GM10248 (cell line): ENCODE measurements around the gene KBTBD8.

Experiments used
- CTCF ChIA-PET: fragments of 300-600 bp; sonication (Branson Sonifier 250); formaldehyde crosslinking; extraction: SDS; loops from one replicate; lab custom pipeline; 2021; ENCODE audit warnings: antibody characterized with exemption; lab: Yijun Ruan, JAX
- POLR2A ChIA-PET: fragments of 350-650 bp; sonication (Branson Sonifier 250); formaldehyde crosslinking; extraction: SDS; loops from one replicate; lab custom pipeline; 2020; ENCODE audit warnings: antibody characterized with exemption; lab: Yijun Ruan, JAX
- DNase-seq: peaks from one replicate; pipeline ENCODE4 v3.0.0; 2012; ENCODE audit errors: extremely low spot score
- TF ChIP-seq, protein P1 (sequence below): IDR thresholded peaks from 2 replicates; pipeline ENCODE4 v1.5.1; 2012; ENCODE audit warnings: mild to moderate bottlenecking, low read depth; ENCODE audit errors: extremely low read depth, missing control alignments, control extremely low read depth

The KBTBD8 gene

DNA sequence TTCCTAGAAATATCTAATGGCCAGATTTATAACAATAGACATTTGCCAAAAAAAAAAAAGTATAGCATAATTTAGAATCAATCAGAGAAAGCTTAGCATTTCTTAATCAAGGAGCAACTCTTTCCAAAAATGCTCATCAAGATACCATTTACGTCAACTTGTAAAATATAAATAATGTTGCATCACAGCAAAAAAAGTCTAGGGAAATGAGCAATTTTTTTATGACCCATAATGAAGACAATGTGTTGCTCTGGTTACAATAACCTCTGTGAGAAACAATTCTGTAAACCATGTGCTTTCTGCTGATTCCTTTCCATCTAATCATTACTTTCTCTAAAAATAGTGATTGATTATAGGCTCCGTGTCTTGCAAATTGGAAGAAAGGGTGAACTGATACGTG is 36.3 kb downstream of the KBTBD8 start:
- ChIA-PET CTCF (interaction anchor here (1.2 to 1.8 kb wide), 2 partner anchors 62 to 80 kb away, joined by 4 to 10 read pairs; no protein-coding TSS in a partner anchor), POLR2A (no interaction called here)
- TF ChIP-seq, protein P1, sequence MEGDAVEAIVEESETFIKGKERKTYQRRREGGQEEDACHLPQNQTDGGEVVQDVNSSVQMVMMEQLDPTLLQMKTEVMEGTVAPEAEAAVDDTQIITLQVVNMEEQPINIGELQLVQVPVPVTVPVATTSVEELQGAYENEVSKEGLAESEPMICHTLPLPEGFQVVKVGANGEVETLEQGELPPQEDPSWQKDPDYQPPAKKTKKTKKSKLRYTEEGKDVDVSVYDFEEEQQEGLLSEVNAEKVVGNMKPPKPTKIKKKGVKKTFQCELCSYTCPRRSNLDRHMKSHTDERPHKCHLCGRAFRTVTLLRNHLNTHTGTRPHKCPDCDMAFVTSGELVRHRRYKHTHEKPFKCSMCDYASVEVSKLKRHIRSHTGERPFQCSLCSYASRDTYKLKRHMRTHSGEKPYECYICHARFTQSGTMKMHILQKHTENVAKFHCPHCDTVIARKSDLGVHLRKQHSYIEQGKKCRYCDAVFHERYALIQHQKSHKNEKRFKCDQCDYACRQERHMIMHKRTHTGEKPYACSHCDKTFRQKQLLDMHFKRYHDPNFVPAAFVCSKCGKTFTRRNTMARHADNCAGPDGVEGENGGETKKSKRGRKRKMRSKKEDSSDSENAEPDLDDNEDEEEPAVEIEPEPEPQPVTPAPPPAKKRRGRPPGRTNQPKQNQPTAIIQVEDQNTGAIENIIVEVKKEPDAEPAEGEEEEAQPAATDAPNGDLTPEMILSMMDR = no peak
- DNase-seq = no peak

DNA sequence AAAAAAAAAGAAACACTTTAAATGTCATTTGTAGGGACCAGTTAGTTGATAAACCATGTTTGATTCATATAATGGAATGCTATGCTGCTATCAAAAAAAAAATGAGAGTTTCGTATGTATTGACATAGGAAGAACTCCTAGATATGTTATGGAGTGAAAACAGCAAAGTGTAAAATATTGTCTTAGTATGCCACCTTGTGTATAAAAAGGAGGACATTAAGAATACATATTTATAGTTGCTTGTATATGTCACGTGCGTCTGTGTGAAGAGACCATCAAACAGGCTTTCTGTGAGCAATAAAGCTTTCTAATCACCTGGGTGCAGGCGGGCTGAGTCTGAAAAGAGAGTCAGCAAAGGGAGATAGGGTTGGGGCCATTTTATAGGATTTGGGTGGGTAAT is 39.5 kb downstream of the KBTBD8 start:
- ChIA-PET POLR2A (no interaction called here), CTCF (interaction anchor here (1.0 to 1.4 kb wide), 4 partner anchors 11 to 66 kb away, joined by 3 to 6 read pairs (median 4); no protein-coding TSS in a partner anchor)
- TF ChIP-seq, protein P1 = peak; percentile 14
- DNase-seq = no peak

DNA sequence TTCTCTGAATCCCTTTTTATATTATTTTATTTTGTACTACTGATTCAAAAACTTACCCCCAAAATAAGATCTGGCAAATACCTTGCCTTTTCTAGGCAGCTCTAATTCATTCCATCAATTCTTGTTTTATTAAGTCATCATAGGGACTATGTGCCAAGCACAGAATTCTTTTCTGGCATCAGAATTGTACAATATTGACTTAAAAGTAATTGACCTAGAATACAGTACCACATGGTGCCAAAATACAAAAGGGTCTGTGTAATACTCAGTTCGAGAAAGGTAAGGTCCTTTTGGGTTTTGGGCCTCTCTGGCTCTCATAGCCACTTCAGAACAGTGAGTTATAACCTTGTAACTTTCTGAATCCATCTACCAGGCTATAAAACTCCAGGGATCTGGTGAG is 46.2 kb downstream of the KBTBD8 start:
- TF ChIP-seq, protein P1 = no peak
- ChIA-PET CTCF (interaction anchor here (1.2 kb wide), 1 partner anchor 55 kb away, joined by 3 read pairs; no protein-coding TSS in a partner anchor), POLR2A (no interaction called here)
- no peak for DNase-seq

DNA sequence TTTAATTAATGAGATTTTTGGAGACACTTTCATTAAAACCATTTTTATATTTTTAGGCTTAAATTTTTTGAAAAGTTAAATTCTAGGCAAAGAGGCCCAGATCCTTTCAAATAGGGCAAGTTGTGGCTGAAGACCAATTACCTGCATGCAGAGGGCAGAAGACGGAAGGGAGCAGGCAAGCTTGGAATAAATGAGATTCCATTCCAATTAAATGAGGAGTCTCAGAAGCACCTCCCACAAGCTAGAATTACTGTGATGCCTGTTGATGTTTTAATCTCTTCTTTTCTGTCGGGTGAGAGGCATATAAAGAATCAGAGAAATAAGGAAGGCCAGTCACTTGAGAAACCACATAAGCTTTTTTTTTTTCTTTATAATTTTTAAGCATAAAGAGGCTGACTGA is 46.8 kb downstream of the KBTBD8 start:
- CTCF ChIA-PET = interaction anchor here (1.1 to 1.7 kb wide), 5 partner anchors 12 to 229 kb away, joined by 3 to 5 read pairs (median 4); no protein-coding TSS in a partner anchor
- no peak for DNase-seq
- TF ChIP-seq, protein P1 = no peak
- POLR2A ChIA-PET = no interaction called here

DNA sequence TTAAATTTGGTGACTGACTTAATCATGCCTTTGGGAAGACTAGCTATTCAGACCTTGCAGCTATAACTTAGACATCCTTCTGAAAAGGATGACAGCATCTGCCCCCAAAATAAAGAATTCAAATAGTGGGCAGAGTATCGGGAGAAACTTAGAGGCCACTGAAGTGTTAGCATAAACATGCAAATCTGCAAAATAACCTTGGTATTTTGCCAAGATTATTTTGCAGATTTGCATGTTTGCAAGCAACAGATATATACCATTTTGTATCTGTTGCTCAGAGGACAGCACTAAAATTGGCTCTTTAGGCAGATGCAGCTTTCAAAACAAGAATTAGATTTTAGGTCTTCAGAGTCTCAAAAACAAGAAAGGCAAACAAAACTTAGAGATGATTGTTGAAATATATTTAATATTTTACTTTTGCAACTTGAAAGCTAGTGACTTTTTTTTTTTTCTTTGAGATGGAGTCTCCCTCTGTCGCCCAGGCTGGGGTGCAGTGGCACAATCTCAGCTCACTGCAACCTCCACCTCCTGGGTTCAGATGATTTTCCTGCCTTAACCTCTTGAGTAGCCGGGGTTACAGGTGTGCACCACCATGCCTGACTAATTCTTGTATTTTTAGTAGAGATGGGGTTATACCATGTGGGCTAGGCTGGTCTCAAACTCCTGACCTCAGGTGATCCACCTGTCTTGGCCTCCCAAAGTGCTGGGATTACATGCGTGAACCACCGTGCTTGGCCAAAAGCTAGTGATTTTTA is 47.8 kb downstream of the KBTBD8 start:
- no peak for DNase-seq
- ChIA-PET POLR2A (no interaction called here), CTCF (interaction anchor here (1.0 to 4.1 kb wide), 10 partner anchors 11 to 230 kb away, joined by 3 to 20 read pairs (median 4); partner anchors contain the start of gene KBTBD8)
- TF ChIP-seq, protein P1 = no peak

DNA sequence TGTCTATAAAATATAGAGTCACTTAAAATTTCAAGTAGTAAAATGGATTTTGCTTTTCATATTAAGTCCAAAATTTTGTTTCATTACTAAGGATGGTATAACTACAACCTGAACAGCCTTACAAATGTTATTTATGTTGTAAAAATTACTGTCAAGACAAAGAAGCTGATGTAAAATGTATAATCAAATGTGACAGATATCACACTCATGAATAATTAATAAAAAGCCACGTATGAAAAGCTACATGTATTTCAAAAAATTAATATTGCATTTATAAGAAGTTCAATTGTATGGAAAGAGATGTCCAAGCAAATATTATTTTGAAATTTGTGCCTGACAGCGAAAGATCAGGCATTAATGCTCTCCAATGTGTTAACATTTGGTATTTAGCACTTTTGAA is 48.9 kb downstream of the KBTBD8 start:
- DNase-seq = no peak
- CTCF ChIA-PET = interaction anchor here (1.0 to 4.1 kb wide), 8 partner anchors 8 to 76 kb away, joined by 3 to 20 read pairs (median 4); partner anchors contain the start of gene KBTBD8
- POLR2A ChIA-PET = no interaction called here
- TF ChIP-seq, protein P1 = no peak
